Nephron progenitor cell (in vitro differentiated cells): ENCODE measurements around the gene XPC.
"Not testable (repeated sequence)": the region's sequence is repeated elsewhere in the genome, so short reads cannot be mapped to it uniquely, and the experiment has no call there.

ENCODE experiments used
- DNase-seq: peaks from one replicate; pipeline ENCODE4 v3.0.0; 2021
- H3K27ac Mint-ChIP-seq: 2 replicates; pipeline ENCODE4 v1.8.0; 2021; ENCODE audit warnings: mild to moderate bottlenecking, moderate library complexity, mixed read lengths
- H3K27me3 Mint-ChIP-seq: 2 replicates; pipeline ENCODE4 v1.8.0; 2021; ENCODE audit warnings: mild to moderate bottlenecking, low read depth, mixed read lengths; ENCODE audit not compliant: poor library complexity
- H3K36me3 Mint-ChIP-seq: 2 replicates; pipeline ENCODE4 v1.8.0; 2021; ENCODE audit warnings: low read depth, mixed read lengths
- H3K4me1 Mint-ChIP-seq: 2 replicates; pipeline ENCODE4 v1.8.0; 2021; ENCODE audit warnings: mixed read lengths
- H3K4me3 Mint-ChIP-seq: 2 replicates; pipeline ENCODE4 v1.8.0; 2021; ENCODE audit warnings: mild to moderate bottlenecking, moderate library complexity, mixed read lengths
- H3K9me3 Mint-ChIP-seq: 2 replicates; pipeline ENCODE4 v1.8.0; 2021; ENCODE audit warnings: mild to moderate bottlenecking, moderate library complexity, mixed read lengths
- CTCF ChIP-seq: fragments of 200-600 bp; sonication (generic); IDR thresholded peaks from 2 replicates; pipeline ENCODE4 v1.5.0; 2021; ENCODE audit warnings: antibody characterized with exemption

Gene XPC

GRCh38 chr3:14124223-14124614 lies 54.2 kb downstream of the XPC start:
- Mint-ChIP-seq H3K4me3 (peak overlapping the region; percentile 100), H3K4me1 (peaks cover 43% of the 10 kb centered on the region), H3K27me3 (peaks cover 4% of the 10 kb centered on the region), H3K27ac (no peak overlapping the region), H3K36me3 (peaks cover 49% of the 10 kb centered on the region), H3K9me3 (no peaks in the 10 kb centered on the region)
- peak; percentile 51 for DNase-seq
- no peak for TF ChIP-seq CTCF

DNA sequence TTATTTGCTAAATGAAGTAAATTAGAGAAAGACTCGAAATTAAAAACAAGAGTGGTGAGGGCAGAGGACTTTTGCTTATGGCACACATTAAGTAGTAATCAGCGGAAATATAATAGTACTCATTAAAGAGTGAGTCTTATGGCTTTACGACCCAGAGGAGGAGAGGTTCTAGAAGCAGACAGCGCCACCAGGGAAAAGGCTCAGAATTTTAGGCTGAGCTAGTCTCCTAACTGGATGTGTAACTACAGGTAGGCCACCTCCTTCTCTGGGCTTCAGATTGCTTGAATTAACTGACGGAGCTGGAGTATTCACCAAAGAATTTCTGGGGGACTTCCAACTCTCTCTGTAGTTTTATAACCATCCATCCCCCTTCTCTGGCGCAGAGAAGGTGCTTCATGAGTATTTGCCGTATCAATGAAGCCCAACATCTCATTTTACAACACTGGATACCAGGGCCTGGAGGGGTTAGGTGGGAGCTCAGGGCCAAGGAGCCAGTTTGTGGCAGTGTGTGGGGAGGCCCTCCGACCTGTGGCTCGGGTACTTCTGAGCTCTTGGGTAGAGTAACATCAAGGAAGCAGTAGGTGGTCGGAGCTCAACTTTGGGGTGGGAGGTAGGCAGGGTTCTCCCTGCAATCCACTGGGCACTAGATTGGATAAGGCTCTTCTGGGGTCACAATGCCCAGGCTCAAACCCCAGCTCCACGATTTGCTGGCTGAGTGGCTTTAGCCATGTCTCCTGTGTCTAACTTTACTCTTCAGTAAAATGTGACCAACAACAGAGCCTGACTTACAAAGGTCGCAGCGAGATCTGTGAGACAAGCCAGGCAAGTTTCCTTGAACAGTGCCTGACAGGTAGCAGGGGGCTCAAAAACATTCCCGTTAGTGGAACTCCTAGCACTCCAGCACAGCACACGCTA lies 54.8 kb downstream of the XPC start:
- peaks cover 42% of the 10 kb centered on the region for H3K36me3 Mint-ChIP-seq
- peaks cover 4% of the 10 kb centered on the region for H3K27me3 Mint-ChIP-seq
- DNase-seq: no peak
- peak overlapping the region; percentile 100 for H3K4me3 Mint-ChIP-seq
- no peak overlapping the region for H3K27ac Mint-ChIP-seq
- no peak for TF ChIP-seq CTCF
- no peaks in the 10 kb centered on the region for H3K9me3 Mint-ChIP-seq
- peaks cover 43% of the 10 kb centered on the region for H3K4me1 Mint-ChIP-seq

DNA sequence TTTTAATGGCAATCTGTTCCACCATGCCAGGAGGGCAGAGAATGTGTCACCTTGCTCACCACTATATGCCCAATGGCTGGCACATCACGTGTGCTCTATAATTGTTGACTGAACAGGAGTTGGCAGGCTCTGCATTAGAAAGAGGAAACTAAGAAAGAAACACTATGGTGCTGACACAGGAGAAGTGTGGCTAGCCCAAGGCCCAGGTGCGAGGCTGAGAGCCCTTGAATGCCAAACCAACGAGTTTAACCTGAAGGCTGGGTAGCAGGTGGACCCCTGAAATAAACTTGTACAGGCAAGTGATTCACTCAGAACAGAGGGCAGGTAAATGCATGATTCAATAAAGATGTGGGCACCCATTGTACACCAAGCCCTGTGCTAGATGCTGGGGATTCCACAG lies 56.1 kb downstream of the XPC start:
- no peaks in the 10 kb centered on the region for H3K9me3 Mint-ChIP-seq
- peaks cover 4% of the 10 kb centered on the region for H3K27me3 Mint-ChIP-seq
- H3K27ac Mint-ChIP-seq: no peak overlapping the region
- no peak for TF ChIP-seq CTCF
- DNase-seq: no peak
- peaks cover 30% of the 10 kb centered on the region for H3K36me3 Mint-ChIP-seq
- peaks cover 40% of the 10 kb centered on the region for H3K4me1 Mint-ChIP-seq
- H3K4me3 Mint-ChIP-seq: peak overlapping the region; percentile 100

DNA sequence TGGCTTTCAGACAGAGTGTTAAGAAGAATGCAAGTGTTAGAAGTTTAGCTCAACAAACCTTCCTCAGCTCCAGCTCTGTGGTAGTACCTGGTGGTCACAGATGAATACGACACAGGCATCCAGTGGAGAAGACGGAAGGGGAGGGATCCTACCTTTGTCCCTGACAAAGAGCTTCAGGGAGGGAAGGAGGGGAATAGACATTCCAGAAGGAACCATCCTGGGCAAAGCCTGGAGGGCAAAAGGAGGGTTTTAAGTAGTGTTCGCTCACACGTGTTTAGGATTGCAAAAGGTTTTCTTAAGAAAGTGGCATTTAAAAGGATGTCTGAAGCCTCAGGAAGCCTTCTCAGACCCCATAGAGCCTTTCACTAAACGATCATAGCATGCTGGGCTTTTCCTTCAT lies 56.5 kb downstream of the XPC start:
- H3K27ac Mint-ChIP-seq: no peak overlapping the region
- peak overlapping the region; percentile 100 for H3K4me3 Mint-ChIP-seq

GRCh38 chr3:14120921-14121448 lies 57.4 kb downstream of the XPC start:
- H3K9me3 Mint-ChIP-seq, H3K27ac Mint-ChIP-seq, H3K4me3 Mint-ChIP-seq, H3K27me3 Mint-ChIP-seq, DNase-seq: not testable (repeated sequence)
- Mint-ChIP-seq H3K36me3 (peaks cover 29% of the 10 kb centered on the region), H3K4me1 (peaks cover 28% of the 10 kb centered on the region)

More for the DNA sequence above, 56.5 kb downstream of the XPC start:
- Mint-ChIP-seq H3K4me1 (peaks cover 36% of the 10 kb centered on the region), H3K9me3 (no peaks in the 10 kb centered on the region), H3K36me3 (peaks cover 29% of the 10 kb centered on the region), H3K27me3 (peaks cover 4% of the 10 kb centered on the region)
- DNase-seq: no peak
- no peak for TF ChIP-seq CTCF

GRCh38 chr3:14120111-14120920 lies 58.1 kb downstream of the XPC start:
- Mint-ChIP-seq H3K9me3 (no peaks in the 10 kb centered on the region), H3K27ac (no peak overlapping the region), H3K27me3 (peaks cover 4% of the 10 kb centered on the region), H3K4me1 (peaks cover 21% of the 10 kb centered on the region), H3K4me3 (no peak overlapping the region), H3K36me3 (peaks cover 29% of the 10 kb centered on the region)
- DNase-seq: no peak
- TF ChIP-seq CTCF: no peak
